K562 (cell line): Measurements from ENCODE around the gene MOB3C. TPM values are rescaled to one million over a fixed set of nuclear protein-coding genes. Genes with fewer than 3 reads are reported as not detected.

Experiments
- ATAC-seq: fragments of 200-7000 bp; cut with Tn5 transposase; 3 replicates; pipeline ENCODE4 v1.9.1; 2020; ENCODE audit warnings: moderate library complexity
- BruUV-seq: library from RNA; stranded (reverse); fragments of 400-500 nt; replicated peaks from 2 replicates; lab custom pipeline; 2021; lab: Mats Ljungman, UMichigan
- CTCF ChIA-PET: fragments of 300-600 bp; formaldehyde crosslinking; extraction: SDS; loops from one replicate; lab custom pipeline; 2021; ENCODE audit warnings: low intra/inter-chr PET ratio; lab: Yijun Ruan, JAX
- POLR2A ChIA-PET: fragments of 300-600, 350-650 bp; sonication (Branson Sonifier 250); formaldehyde crosslinking; extraction: SDS; loops from one replicate; lab custom pipeline; 2021; ENCODE audit warnings: antibody characterized with exemption, inconsistent platforms; lab: Yijun Ruan, JAX
- DNase-seq, 4 experiments: peaks; one replicate each; pipeline versions ENCODE4 v3.0.0 to v3.0.0-alpha.2; 2011 to 2018; ENCODE audit warnings: low spot score in 3 of 4, mixed read lengths in 3 of 4; ENCODE audit errors: extremely low read depth in 1 of 4
- FAIRE-seq: peaks from 2 replicates; lab custom pipeline; 2011; peaks lifted over from hg19 to GRCh38; lab: Jason Lieb, UNC
- H2AFZ ChIP-seq: 2 replicates; pipeline ENCODE4 v1.6.0; 2011; ENCODE audit warnings: low read depth, low read length, control low read depth, inconsistent platforms
- H3K27ac ChIP-seq: fragments of 200-600 bp; 3 replicates; pipeline ENCODE4 v1.8.0; 2011; ENCODE audit warnings: low read depth, mild to moderate bottlenecking, control low read depth, inconsistent platforms, low read length, moderate library complexity, mixed read lengths; ENCODE audit errors: extremely low read depth
- H3K27me3 ChIP-seq, 2 experiments: fragments of 300-600 bp in 1 of 2; 2 replicates in 1 of 2; 3 replicates in 1 of 2; pipeline versions ENCODE4 v1.6.0 to v1.8.0; 2011; ENCODE audit warnings: inconsistent platforms in 2 of 2, low read length in 2 of 2, mild to moderate bottlenecking in 1 of 2, mixed read lengths in 1 of 2, moderate library complexity in 1 of 2; ENCODE audit not compliant: control insufficient read depth in 2 of 2, insufficient read depth in 2 of 2
- H3K36me3 ChIP-seq: fragments of 300-600 bp; 3 replicates; pipeline ENCODE4 v1.8.0; 2011; ENCODE audit warnings: mild to moderate bottlenecking, low read length, inconsistent platforms; ENCODE audit not compliant: control insufficient read depth, insufficient read depth
- H3K4me1 ChIP-seq, 2 experiments: fragments of 200-600 bp in 1 of 2; replicated peaks in 1 of 2; 2 replicates in 1 of 2; 3 replicates in 1 of 2; pipeline versions ENCODE4 v1.5.1 to v1.8.0; 2011; ENCODE audit warnings: inconsistent platforms in 2 of 2, low read length in 2 of 2, mild to moderate bottlenecking in 1 of 2, mixed read lengths in 1 of 2, moderate library complexity in 1 of 2; ENCODE audit not compliant: control insufficient read depth in 2 of 2, insufficient read depth in 2 of 2
- H3K4me2 ChIP-seq: 2 replicates; pipeline ENCODE4 v1.6.1; 2011; ENCODE audit warnings: low read length, control low read depth, inconsistent platforms, mixed read lengths; ENCODE audit not compliant: insufficient read depth
- H3K4me3 ChIP-seq: fragments of 200-600 bp; sonication (generic), shearing (Covaris generic); 2 replicates; pipeline ENCODE4 v1.5.1; 2016; ENCODE audit warnings: control low read depth, inconsistent platforms
- H3K79me2 ChIP-seq: fragments of 200-600 bp; 3 replicates; pipeline ENCODE4 v1.8.0; 2011; ENCODE audit warnings: low read length, inconsistent platforms; ENCODE audit not compliant: control insufficient read depth, insufficient read depth
- H3K9ac ChIP-seq, 2 experiments: 2 replicates each; pipeline versions ENCODE4 v1.6.0 to v1.6.1; 2011; ENCODE audit warnings: low read depth in 2 of 2, low read length in 2 of 2, control low read depth in 1 of 2, inconsistent platforms in 1 of 2, mild to moderate bottlenecking in 1 of 2, mixed read lengths in 1 of 2; ENCODE audit not compliant: insufficient read depth in 1 of 2
- H3K9me1 ChIP-seq: one replicate; pipeline ENCODE4 v1.6.0; 2011; ENCODE audit warnings: inconsistent platforms, mild to moderate bottlenecking, low read length, moderate library complexity; ENCODE audit not compliant: control insufficient read depth, insufficient read depth
- H3K9me3 ChIP-seq: replicated peaks from 2 replicates; pipeline ENCODE4 v1.5.1; 2011; ENCODE audit warnings: low read depth, low read length, inconsistent platforms; ENCODE audit not compliant: control insufficient read depth, insufficient read depth
- H4K20me1 ChIP-seq: replicated peaks from 2 replicates; pipeline ENCODE4 v1.6.1; 2011; ENCODE audit warnings: low read length, inconsistent platforms, mixed read lengths; ENCODE audit not compliant: control insufficient read depth, insufficient read depth
- MTA1 ChIP-seq: fragments of 450-650 bp; IDR thresholded peaks from 2 replicates; pipeline ENCODE4 v1.6.1; 2017; ENCODE audit warnings: borderline replicate concordance
- WGBS: fragments of 100-300 bp; shearing (Covaris generic); methylation state at CpG from one replicate; pipeline ENCODE4 v1.1.6; 2016; ENCODE audit warnings: low coverage, mixed read lengths; ENCODE audit not compliant: insufficient coverage; ENCODE audit errors: missing lambda C conversion rate; 5-methylcytosine and 5-hydroxymethylcytosine counted together
- in situ Hi-C: fragments of 300-500 bp; cut with MboI; formaldehyde crosslinking; loops from 4 replicates; pipeline ENCODE4 v1.15.0; 2018; ENCODE audit warnings: inconsistent platforms, mixed read lengths
- intact Hi-C: fragments of 100-400 bp; cut with micrococcal nuclease; formaldehyde crosslinking; loops from 2 replicates; pipeline ENCODE4 v1.14.2; 2022
- polyA plus RNA-seq, 8 experiments: library from polyadenylated mRNA; depleted of rRNA in 4 of 8; stranded (reverse) in 5 of 8; unstranded in 3 of 8; fragments of >200 nt; fragmentation: Nextera tagmentation in 2 of 8; fragmentation: Illumina TruSeq in 1 of 8; extraction: Ambion mirVana in 2 of 8; extraction: Trizol in 1 of 8; gene quantifications; 2 replicates each; pipeline versions ENCODE4 v1.2.1 to v1.2.3, GENCODE V29; 2011 to 2014; ENCODE audit warnings: inconsistent platforms in 1 of 8, missing spikeins in 1 of 8
- total RNA-seq, 7 experiments: library from RNA; depleted of rRNA in 6 of 7; stranded (reverse); fragments of >200 nt in 6 of 7; fragmentation: Illumina TruSeq in 2 of 7; extraction: Trizol in 2 of 7; gene quantifications; 2 replicates each; pipeline versions ENCODE4 v1.2.1 to v1.2.3, GENCODE V29; 2011 to 2021; ENCODE audit warnings: low replicate concordance in 1 of 7
- TF ChIP-seq, protein P1 (sequence below): sonication (generic); formaldehyde crosslinking; IDR thresholded peaks from 2 replicates; pipeline ENCODE4 v1.9.0; 2022; ENCODE audit warnings: mild to moderate bottlenecking, missing genetic modification reagents
- TF ChIP-seq, protein P2 (sequence below): sonication (generic); formaldehyde crosslinking; IDR thresholded peaks from 2 replicates; pipeline ENCODE4 v1.9.0; 2022; ENCODE audit warnings: mild to moderate bottlenecking, missing genetic modification reagents

Gene MOB3C
- total and polyA plus RNA-seq, 9 of the 15 experiments (the other 6 are each of a cell fraction or from before 2014, with no cell fraction given) = 1.0 to 7.5 (median 3.7) TPM

DNA sequence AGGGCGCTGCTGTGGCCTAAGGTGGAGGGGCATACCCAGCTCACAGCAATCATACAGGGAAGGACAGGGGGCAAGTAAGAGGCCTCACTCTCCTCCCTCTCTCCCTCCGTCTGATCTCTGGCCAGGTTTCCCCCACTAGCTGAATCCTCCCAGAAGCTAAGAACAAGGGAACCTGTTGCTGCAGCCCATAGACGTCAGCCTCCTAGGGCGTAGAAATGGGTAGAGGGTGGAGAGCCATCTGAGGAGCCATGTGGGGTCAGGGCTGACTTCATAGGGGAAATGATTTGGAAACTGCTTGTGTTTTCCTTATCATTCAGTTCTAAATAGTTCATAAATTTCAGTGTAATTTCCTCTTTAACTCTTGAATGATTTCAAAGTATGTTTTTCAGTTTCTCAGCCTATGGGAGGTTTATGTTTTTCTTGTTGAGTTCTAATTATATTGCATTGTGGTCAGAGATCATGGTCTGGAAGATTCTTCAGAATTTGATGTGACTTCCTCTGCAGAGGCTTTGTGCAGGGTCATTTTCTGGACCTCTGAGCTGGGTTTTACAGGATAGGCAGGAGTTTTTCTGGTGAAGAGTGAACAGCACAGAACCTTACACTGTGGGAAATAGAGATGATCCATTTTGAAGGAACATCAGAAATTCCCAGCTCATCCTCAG is 2.3 kb upstream of the MOB3C start:
- H2AFZ ChIP-seq = no peak overlapping the region
- 0 out of 4 replicates have a peak overlapping the region, but pooled peaks of 1 of the 2 experiments have one; percentile 11 for H3K9ac ChIP-seq
- no peaks in the 10 kb centered on the region for H3K9me3 ChIP-seq
- ATAC-seq (no peak), DNase-seq (no peak), FAIRE-seq (no peak)
- peaks cover 3% of the 10 kb centered on the region; the same call in 1 of the 2 replicates for H4K20me1 ChIP-seq
- peaks cover 4% of the 10 kb centered on the region; the same call in 2 of the 3 replicates for H3K79me2 ChIP-seq
- no TSS peak for BruUV-seq
- no peaks in the 10 kb centered on the region for H3K36me3 ChIP-seq
- H3K4me1 ChIP-seq = peaks cover 26% of the 10 kb centered on the region in 2 experiments
- no peak overlapping the region for H3K4me2 ChIP-seq
- TF ChIP-seq, protein P1, sequence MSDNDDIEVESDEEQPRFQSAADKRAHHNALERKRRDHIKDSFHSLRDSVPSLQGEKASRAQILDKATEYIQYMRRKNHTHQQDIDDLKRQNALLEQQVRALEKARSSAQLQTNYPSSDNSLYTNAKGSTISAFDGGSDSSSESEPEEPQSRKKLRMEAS (CRISPR knock-in tag) = 0 out of 2 replicates have a peak, but pooled peaks have one; percentile 39
- TF ChIP-seq, protein P2, sequence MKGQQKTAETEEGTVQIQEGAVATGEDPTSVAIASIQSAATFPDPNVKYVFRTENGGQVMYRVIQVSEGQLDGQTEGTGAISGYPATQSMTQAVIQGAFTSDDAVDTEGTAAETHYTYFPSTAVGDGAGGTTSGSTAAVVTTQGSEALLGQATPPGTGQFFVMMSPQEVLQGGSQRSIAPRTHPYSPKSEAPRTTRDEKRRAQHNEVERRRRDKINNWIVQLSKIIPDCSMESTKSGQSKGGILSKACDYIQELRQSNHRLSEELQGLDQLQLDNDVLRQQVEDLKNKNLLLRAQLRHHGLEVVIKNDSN (CRISPR knock-in tag) = 0 out of 2 replicates have a peak, but pooled peaks have one; percentile 30
- no peak for TF ChIP-seq MTA1
- H3K4me3 ChIP-seq = no peak overlapping the region
- intact Hi-C loops (no loop called here), in situ Hi-C loops (loop anchor here (5.0 kb wide), 1 partner anchor 103 kb away; no protein-coding TSS in a partner anchor)
- ChIA-PET POLR2A (interaction anchor here (1.0 to 2.1 kb wide), 4 partner anchors 9 to 16 kb away, joined by 3 to 4 read pairs (median 4); partner anchors contain the start of gene MKNK1), CTCF (no interaction called here)
- no peaks in the 10 kb centered on the region for H3K9me1 ChIP-seq
- WGBS = 50% methylated on average over 4 of the region's 4 CpGs
- no peaks in the 10 kb centered on the region for H3K27me3 ChIP-seq
- H3K27ac ChIP-seq = no peak overlapping the region
